Posterior vena cava (tissue), 2 donors: ENCODE data around the gene KDR. TPM values are rescaled to one million over a fixed set of nuclear protein-coding genes. Genes with fewer than 3 reads are reported as not detected.

Experiments used
- DNase-seq: peaks from one replicate; pipeline ENCODE4 v3.0.0-alpha.2; 2020; ENCODE audit warnings: low spot score
- intact Hi-C, 2 donors: fragments of 100-400 bp; cut with DNase I; formaldehyde crosslinking; loops; one replicate each; pipeline versions ENCODE4 v1.14.1 to v1.14.2; 2022 to 2023
- total RNA-seq, 2 donors: library from RNA; stranded (reverse); fragmentation: NEBNext Ultra II Directional; extraction: Animal tissue kit (Norgen Biotek cat#: 25700); gene quantifications; one replicate each; pipeline ENCODE4 v1.2.1, GENCODE V29; 2021
- donor health status: DM: yes; HTN: yes; CAD: no.
- donor health status: DM: yes; HTN: yes; CAD: no.

KDR gene
- total RNA-seq, 2 donors from 2014 or later: 14.5 to 15.1 TPM

GRCh38 chr4:55125763-55126541, 557 bp upstream of the KDR start:
- no peak for DNase-seq
- intact Hi-C loops: no loop called here

- intact Hi-C loops: no loop called here
- peak; percentile 73 for DNase-seq
Measured at GRCh38 chr4:55124322-55125076, 896 bp downstream of the KDR start.

DNA sequence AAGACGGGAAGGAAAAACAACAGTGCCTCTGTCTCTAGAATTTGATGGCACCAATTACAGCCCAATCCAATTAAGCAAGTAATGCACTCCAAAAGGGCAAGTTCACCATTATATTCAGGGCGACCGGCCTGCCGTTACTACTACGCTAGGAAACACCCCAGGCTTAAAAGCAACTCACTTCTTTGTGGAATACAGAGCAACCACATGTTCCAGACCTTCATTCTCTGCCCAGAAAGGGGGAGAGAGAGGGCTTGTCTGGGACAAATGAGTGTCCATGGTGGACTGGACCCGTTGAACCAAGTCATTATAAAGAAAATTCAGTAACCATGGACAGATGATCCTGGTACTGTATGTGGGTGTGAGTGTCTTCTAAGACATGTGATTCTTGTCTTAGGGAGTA, 1.6 kb downstream of the KDR start:
- intact Hi-C loops: no loop called here

GRCh38 chr4:55122235-55122634, 3.2 kb downstream of the KDR start:
- intact Hi-C loops: no loop called here
- no peak for DNase-seq

More for the DNA sequence above, 1.6 kb downstream of the KDR start:
- no peak for DNase-seq

DNA sequence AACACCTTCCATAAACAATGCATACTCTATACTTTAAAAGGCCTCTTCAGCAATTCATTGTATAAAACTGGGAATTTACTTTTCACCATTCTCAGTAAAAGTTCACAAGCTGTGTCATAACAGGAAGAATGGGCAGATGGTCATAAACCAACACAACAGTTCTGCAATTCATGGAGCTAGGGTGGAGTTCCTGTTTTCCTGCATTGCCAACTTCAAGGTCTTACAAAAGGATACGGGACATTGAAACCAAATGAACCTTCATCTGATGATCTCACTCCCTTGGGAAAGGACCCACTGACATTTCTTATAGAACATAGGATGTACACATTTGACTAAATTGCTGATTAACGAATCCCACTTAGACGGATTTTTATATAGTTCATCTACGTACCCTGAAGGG, 4.1 kb downstream of the KDR start:
- intact Hi-C loops: no loop called here

DNA sequence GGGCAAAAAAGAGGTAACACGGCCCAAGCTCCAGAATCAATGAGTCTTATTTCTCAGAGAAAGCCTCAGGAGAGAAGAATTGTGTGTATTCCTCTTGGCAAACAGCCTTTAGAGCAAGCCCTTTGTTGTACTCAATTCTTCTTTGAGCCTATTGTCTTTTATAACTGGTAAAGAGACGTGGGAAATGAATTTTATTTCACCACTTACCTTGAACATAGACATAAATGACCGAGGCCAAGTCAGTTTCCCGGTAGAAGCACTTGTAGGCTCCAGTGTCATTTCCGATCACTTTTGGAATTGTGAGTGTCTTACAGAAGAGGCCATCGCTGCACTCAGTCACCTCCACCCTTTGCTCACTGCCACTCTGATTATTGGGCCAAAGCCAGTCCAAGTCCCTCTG, 7.0 kb downstream of the KDR start:
- intact Hi-C loops: no loop called here

More for the DNA sequence above, 4.1 kb downstream of the KDR start:
- no peak for DNase-seq

GRCh38 chr4:55117511-55117910, 7.9 kb downstream of the KDR start:
- intact Hi-C loops: no loop called here
- DNase-seq: no peak

More for the DNA sequence above, 7.0 kb downstream of the KDR start:
- no peak for DNase-seq

GRCh38 chr4:55116450-55116849, 8.9 kb downstream of the KDR start:
- no peak for DNase-seq
- intact Hi-C loops: no loop called here

GRCh38 chr4:55111601-55112000, 13.8 kb downstream of the KDR start:
- DNase-seq: no peak
- intact Hi-C loops: no loop called here

DNA sequence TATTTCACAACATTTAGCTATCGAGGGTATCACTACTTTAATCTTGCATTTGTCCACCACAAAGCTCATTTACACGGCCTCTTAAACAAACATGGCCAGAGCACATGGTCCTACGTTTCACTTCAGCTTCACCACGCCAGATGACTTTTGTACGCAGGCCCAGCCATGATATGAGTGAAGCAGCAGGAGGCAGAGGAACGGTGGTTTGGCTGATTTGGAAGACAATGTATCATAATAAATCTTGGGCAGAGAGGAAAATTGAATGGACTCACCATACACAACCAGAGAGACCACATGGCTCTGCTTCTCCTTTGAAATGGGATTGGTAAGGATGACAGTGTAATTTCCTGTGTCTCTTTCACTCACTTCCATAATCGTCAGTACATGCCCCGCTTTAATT, 15.3 kb downstream of the KDR start:
- DNase-seq: no peak
- intact Hi-C loops: no loop called here

- no peak for DNase-seq
- intact Hi-C loops: no loop called here
Measured at GRCh38 chr4:55107054-55107453, 18.3 kb downstream of the KDR start.

- no peak for DNase-seq
- intact Hi-C loops: no loop called here
Measured at GRCh38 chr4:55103224-55103623, 22.2 kb downstream of the KDR start.

- DNase-seq: no peak
Measured at GRCh38 chr4:55099816-55100215, 25.6 kb downstream of the KDR start.

GRCh38 chr4:55098456-55099204, 26.8 kb downstream of the KDR start:
- intact Hi-C loops: no loop called here
- DNase-seq: no peak

More at GRCh38 chr4:55099816-55100215, 25.6 kb downstream of the KDR start:
- intact Hi-C loops: no loop called here

GRCh38 chr4:55096619-55097018, 28.8 kb downstream of the KDR start:
- intact Hi-C loops: no loop called here
- no peak for DNase-seq

- intact Hi-C loops: no loop called here
- no peak for DNase-seq
Measured at GRCh38 chr4:55096045-55096444, 29.4 kb downstream of the KDR start.

GRCh38 chr4:55092504-55092903, 32.9 kb downstream of the KDR start:
- intact Hi-C loops: no loop called here

DNA sequence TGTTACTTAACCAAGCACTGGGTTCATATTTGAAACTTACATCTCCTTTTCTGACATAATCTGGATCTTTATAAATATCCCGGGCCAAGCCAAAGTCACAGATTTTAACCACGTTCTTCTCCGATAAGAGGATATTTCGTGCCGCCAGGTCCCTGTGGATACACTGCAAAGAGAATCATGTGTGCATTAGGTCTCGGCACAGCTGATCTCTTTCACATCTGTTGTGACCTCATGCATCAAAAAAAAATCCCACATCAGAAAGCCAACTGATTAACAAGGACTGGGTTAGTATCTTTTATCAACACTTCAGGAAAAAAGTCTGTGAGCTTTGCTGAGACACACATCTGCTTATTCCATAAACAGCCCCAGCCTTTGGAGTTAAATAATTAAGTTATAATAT, 35.5 kb downstream of the KDR start:
- DNase-seq: no peak
- intact Hi-C loops: no loop called here

More at GRCh38 chr4:55092504-55092903, 32.9 kb downstream of the KDR start:
- DNase-seq: no peak

GRCh38 chr4:55087913-55088260, 37.5 kb downstream of the KDR start:
- no peak for DNase-seq
- intact Hi-C loops: no loop called here
